ENCODE measurements around the gene EFCAB12.

Gene EFCAB12

DNA sequence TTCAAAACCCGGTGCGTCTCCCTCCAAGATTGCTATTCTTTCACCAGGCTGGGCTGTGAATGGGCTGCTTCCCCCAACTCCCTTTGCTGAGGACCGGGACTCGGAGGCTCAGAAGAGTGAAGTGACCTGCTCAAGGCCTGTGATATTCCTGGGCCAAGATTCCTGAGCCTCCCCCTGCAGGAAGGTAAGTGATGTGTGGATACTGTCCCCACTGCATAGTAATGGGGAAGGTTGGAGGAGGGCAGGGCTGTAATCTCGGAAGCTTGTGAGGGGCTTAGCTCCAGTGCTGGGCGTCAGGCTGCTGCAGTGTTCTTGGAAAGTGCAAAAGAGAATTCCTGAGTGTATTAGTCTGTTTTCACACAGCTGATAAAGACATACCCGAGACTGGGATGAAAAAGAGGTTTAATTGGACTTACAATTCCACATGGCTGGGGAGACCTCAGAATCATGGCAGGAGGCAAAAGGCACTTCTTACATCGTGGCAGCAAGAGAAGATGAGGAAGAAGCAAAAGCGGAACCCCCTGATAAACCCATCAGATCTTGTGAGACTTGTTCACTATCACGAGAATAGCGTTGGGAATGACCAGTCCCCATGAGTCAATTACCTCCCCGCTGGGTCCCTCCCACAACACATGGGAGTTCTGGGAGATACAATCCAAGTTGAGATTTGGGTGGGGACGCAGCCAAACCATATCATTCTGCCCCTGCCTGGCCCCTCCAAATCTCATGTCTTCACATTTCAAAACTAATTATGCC is 67.6 kb downstream of the EFCAB12 start:
- Histone ChIP-seq H3K4me3 (ENCODE audit: low read depth, low read length, poor library complexity, severe bottlenecking) (no peak overlapping the region), H3K27ac (ENCODE audit: low read depth, low read length, poor library complexity, severe bottlenecking) (no peak overlapping the region), H3K9me2 (ENCODE audit: low read depth, low read length) (no peaks in the 10 kb centered on the region), H2AFZ (ENCODE audit: low read length) (no peak overlapping the region), H3K9ac (ENCODE audit: low read length) (no peak overlapping the region), H3K36me3 (ENCODE audit: insufficient read depth, low read length) (no peaks in the 10 kb centered on the region), H3K4me1 (ENCODE audit: insufficient read depth, low read length, severe bottlenecking) (peaks cover 4% of the 10 kb centered on the region), H3K79me2 (ENCODE audit: insufficient read depth, low read length) (no peaks in the 10 kb centered on the region), H3K9me3 (ENCODE audit: low read length) (0 out of 2 replicates have a peak, but pooled peaks cover under 1% of the 10 kb centered on the region), H3K27me3 (ENCODE audit: insufficient read depth, low read length) (no peaks in the 10 kb centered on the region), H4K20me1 (ENCODE audit: insufficient read depth, low read length) (no peaks in the 10 kb centered on the region), H3K4me2 (ENCODE audit: low read length) (no peak overlapping the region), H3F3A (ENCODE audit: insufficient read depth, low read length) (no peaks in the 10 kb centered on the region)
- TF ChIP-seq, protein P1, sequence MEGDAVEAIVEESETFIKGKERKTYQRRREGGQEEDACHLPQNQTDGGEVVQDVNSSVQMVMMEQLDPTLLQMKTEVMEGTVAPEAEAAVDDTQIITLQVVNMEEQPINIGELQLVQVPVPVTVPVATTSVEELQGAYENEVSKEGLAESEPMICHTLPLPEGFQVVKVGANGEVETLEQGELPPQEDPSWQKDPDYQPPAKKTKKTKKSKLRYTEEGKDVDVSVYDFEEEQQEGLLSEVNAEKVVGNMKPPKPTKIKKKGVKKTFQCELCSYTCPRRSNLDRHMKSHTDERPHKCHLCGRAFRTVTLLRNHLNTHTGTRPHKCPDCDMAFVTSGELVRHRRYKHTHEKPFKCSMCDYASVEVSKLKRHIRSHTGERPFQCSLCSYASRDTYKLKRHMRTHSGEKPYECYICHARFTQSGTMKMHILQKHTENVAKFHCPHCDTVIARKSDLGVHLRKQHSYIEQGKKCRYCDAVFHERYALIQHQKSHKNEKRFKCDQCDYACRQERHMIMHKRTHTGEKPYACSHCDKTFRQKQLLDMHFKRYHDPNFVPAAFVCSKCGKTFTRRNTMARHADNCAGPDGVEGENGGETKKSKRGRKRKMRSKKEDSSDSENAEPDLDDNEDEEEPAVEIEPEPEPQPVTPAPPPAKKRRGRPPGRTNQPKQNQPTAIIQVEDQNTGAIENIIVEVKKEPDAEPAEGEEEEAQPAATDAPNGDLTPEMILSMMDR (IDR thresholded peaks at IDR 0.05; ENCODE audit: low read length) = no peak
- no peak for TF ChIP-seq EZH2 (IDR thresholded peaks at IDR 0.05; ENCODE audit: borderline replicate concordance, low read length)

GRCh38 chr3:129360171-129360611 is 68.2 kb downstream of the EFCAB12 start:
- Histone ChIP-seq H4K20me1 (ENCODE audit: insufficient read depth, low read length) (no peaks in the 10 kb centered on the region), H3K4me3 (ENCODE audit: low read depth, low read length, poor library complexity, severe bottlenecking) (no peak overlapping the region), H3K36me3 (ENCODE audit: insufficient read depth, low read length) (no peaks in the 10 kb centered on the region), H3F3A (ENCODE audit: insufficient read depth, low read length) (no peaks in the 10 kb centered on the region), H3K9me2 (ENCODE audit: low read depth, low read length) (no peaks in the 10 kb centered on the region), H2AFZ (ENCODE audit: low read length) (no peak overlapping the region), H3K9ac (ENCODE audit: low read length) (no peak overlapping the region), H3K4me1 (ENCODE audit: insufficient read depth, low read length, severe bottlenecking) (peaks cover 4% of the 10 kb centered on the region), H3K9me3 (ENCODE audit: low read length) (0 out of 2 replicates have a peak, but pooled peaks cover 3% of the 10 kb centered on the region), H3K4me2 (ENCODE audit: low read length) (no peak overlapping the region), H3K27ac (ENCODE audit: low read depth, low read length, poor library complexity, severe bottlenecking) (no peak overlapping the region), H3K27me3 (ENCODE audit: insufficient read depth, low read length) (no peaks in the 10 kb centered on the region), H3K79me2 (ENCODE audit: insufficient read depth, low read length) (no peaks in the 10 kb centered on the region)
- TF ChIP-seq EZH2 (IDR thresholded peaks at IDR 0.05; ENCODE audit: borderline replicate concordance, low read length) = no peak
- TF ChIP-seq, protein P1 (IDR thresholded peaks at IDR 0.05; ENCODE audit: low read length) = no peak

- H3K9ac ChIP-seq (ENCODE audit: low read length) = no peak overlapping the region
These were observed 69.6 kb downstream of the EFCAB12 start for GRCh38 chr3:129358772-129359371.

More at GRCh38 chr3:129358772-129359371, 69.6 kb downstream of the EFCAB12 start:
- Histone ChIP-seq H4K20me1 (ENCODE audit: insufficient read depth, low read length) (no peaks in the 10 kb centered on the region), H3K9me3 (ENCODE audit: low read length) (0 out of 2 replicates have a peak, but pooled peaks cover 3% of the 10 kb centered on the region), H3K4me3 (ENCODE audit: low read depth, low read length, poor library complexity, severe bottlenecking) (no peak overlapping the region), H3K4me1 (ENCODE audit: insufficient read depth, low read length, severe bottlenecking) (peaks cover 4% of the 10 kb centered on the region), H3K27ac (ENCODE audit: low read depth, low read length, poor library complexity, severe bottlenecking) (no peak overlapping the region), H3F3A (ENCODE audit: insufficient read depth, low read length) (no peaks in the 10 kb centered on the region), H3K9me2 (ENCODE audit: low read depth, low read length) (no peaks in the 10 kb centered on the region), H3K36me3 (ENCODE audit: insufficient read depth, low read length) (no peaks in the 10 kb centered on the region), H2AFZ (ENCODE audit: low read length) (no peak overlapping the region), H3K79me2 (ENCODE audit: insufficient read depth, low read length) (no peaks in the 10 kb centered on the region), H3K27me3 (ENCODE audit: insufficient read depth, low read length) (no peaks in the 10 kb centered on the region), H3K4me2 (ENCODE audit: low read length) (no peak overlapping the region)
- TF ChIP-seq, protein P1 (IDR thresholded peaks at IDR 0.05; ENCODE audit: low read length) = no peak
- no peak for TF ChIP-seq EZH2 (IDR thresholded peaks at IDR 0.05; ENCODE audit: borderline replicate concordance, low read length)
